Measurements from ENCODE around the gene ZNF530. TPM values are rescaled to one million over a fixed set of nuclear protein-coding genes. Genes with fewer than 3 reads are reported as not detected.

Gene ZNF530
- total and polyA plus RNA-seq, 9 of the 15 experiments (the other 6 are each of a cell fraction or from before 2014, with no cell fraction given), result 0.28 to 5.9 (median 4.0) TPM

DNA sequence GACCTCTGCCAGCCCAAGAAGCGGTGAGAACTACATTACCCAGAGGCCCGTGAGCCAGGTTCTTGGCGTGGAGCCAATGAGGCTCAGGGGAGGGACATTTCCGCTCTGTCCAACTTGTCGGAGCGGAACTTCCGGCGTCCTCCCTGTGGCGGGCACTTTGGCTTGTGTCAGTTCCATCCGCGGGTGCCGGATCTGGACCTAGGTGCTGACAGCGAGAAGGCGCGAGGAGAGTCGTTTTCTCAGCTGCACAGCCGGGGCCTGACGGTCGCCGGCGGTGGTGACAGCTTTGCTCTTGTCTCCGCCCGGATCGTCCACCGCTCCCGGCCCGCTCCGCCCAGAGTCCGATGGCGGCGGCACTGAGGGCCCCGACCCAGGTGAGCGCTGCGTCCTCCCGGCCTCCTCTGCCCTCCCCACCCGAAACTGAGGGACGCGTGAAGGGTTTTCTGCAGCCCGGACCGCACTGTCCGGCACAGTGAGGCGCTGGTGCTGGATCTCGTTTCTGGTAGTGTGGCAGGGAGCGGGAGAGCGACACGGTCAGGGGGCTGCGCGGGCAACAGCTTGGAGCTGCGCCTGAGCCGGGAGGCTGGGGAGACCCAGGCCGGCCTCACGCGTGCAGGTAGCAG lies at the start of gene ZNF530 (continued):
- TF ChIP-seq, protein P1, sequence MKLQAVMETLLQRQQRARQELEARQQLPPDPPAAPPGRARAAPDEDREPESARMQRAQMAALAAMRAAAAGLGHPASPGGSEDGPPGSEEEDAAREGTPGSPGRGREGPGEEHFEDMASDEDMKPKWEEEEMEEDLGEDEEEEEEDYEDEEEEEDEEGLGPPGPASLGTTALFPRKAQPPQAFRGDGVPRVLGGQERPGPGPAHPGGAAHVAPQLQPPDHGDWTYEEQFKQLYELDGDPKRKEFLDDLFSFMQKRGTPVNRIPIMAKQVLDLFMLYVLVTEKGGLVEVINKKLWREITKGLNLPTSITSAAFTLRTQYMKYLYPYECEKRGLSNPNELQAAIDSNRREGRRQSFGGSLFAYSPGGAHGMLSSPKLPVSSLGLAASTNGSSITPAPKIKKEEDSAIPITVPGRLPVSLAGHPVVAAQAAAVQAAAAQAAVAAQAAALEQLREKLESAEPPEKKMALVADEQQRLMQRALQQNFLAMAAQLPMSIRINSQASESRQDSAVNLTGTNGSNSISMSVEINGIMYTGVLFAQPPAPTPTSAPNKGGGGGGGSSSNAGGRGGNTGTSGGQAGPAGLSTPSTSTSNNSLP (IDR thresholded peaks at IDR 0.05; ENCODE audit: borderline replicate concordance, low read depth, low read length), result no peak
- 0 out of 2 replicates have a peak, but pooled peaks have one; percentile 45 for TF ChIP-seq ZNF511 (CRISPR knock-in tag; IDR thresholded peaks at IDR 0.05)
- no peak for TF ChIP-seq GATAD2B (IDR thresholded peaks at IDR 0.05; ENCODE audit: borderline replicate concordance)
- peak in 1 of 2 experiments; percentile 44; a peak in 1 of 4 replicates for TF ChIP-seq KDM4B (IDR thresholded peaks at IDR 0.05; ENCODE audit: borderline replicate concordance in 2 of 2, low read depth in 1 of 2)
- peak; percentile 69 for TF ChIP-seq MBD2 (IDR thresholded peaks at IDR 0.05; ENCODE audit: borderline replicate concordance, low read depth)

DNA sequence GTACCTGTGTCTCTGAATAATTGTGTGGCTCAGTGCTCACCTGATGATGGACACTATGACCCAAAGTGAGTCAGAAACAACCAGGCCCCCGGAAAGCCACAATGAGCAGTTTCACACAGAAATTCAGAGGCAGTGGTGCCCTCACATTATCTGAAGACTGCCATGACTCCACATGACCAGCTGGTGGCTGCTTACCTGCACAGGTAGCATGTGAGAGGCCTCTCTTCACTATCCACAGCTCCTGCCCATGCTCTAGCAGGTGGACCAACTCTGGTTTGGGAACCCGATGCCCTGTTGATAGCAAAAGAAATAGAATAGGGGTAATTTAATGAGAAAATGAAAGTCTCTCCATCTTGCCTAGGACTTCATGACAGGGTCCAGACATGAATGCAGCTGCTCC lies 47.3 kb upstream of the ZNF530 start:
- no peak overlapping the region for H3K27ac ChIP-seq (ENCODE audit: extremely low read depth, low read depth, low read length)
- no peaks in the 10 kb centered on the region for H4K20me1 ChIP-seq (replicated peaks; ENCODE audit: control insufficient read depth, insufficient read depth, low read length)
- intact Hi-C loops (cut with micrococcal nuclease) (no loop called here), in situ Hi-C loops (cut with MboI) (no loop called here)
- WGBS (ENCODE audit: insufficient coverage, low coverage, missing lambda C conversion rate), result 42% methylated on average over 2 of the region's 2 CpGs
- H3K27me3 ChIP-seq (ENCODE audit: control insufficient read depth in 2 of 2, insufficient read depth in 2 of 2, low read length in 2 of 2), result no peaks in the 10 kb centered on the region; a peak in 1 of 5 replicates
- BruUV-seq (replicated peaks), result no TSS peak
- H3K4me3 ChIP-seq, result no peak overlapping the region
- H3K9me1 ChIP-seq (ENCODE audit: control insufficient read depth, insufficient read depth, low read length), result no peaks in the 10 kb centered on the region
- no peak overlapping the region for H3K4me2 ChIP-seq (ENCODE audit: insufficient read depth, low read length)
- H3K9me3 ChIP-seq (replicated peaks; ENCODE audit: control insufficient read depth, insufficient read depth, low read depth, low read length), result peaks cover 3% of the 10 kb centered on the region; the same call in 1 of the 2 replicates
- no peaks in the 10 kb centered on the region for H3K79me2 ChIP-seq (ENCODE audit: control insufficient read depth, insufficient read depth, low read length)
- FAIRE-seq (no peak), ATAC-seq (no peak), DNase-seq (ENCODE audit: extremely low read depth in 1 of 4, low spot score in 3 of 4) (no peak)
- ChIA-PET POLR2A (interaction anchor here (1.2 kb wide), 1 partner anchor 36 kb away, joined by 3 read pairs; no protein-coding TSS in a partner anchor), CTCF (ENCODE audit: low intra/inter-chr PET ratio) (no interaction called here)
- H2AFZ ChIP-seq (ENCODE audit: low read depth, low read length), result no peak overlapping the region
- peaks cover 46% of the 10 kb centered on the region for H3K36me3 ChIP-seq (ENCODE audit: control insufficient read depth, insufficient read depth, low read length)
- no peaks in the 10 kb centered on the region for H3K4me1 ChIP-seq (replicated peaks in 1 of 2; ENCODE audit: control insufficient read depth in 2 of 2, insufficient read depth in 2 of 2, low read length in 2 of 2)
- H3K9ac ChIP-seq (ENCODE audit: insufficient read depth in 1 of 2, low read depth in 2 of 2, low read length in 2 of 2), result no peak overlapping the region
- TF ChIP-seq JUN (IDR thresholded peaks at IDR 0.05; ENCODE audit: borderline replicate concordance, low read depth, low read length), result no peak
- TF ChIP-seq JUN (CRISPR knock-in tag; IDR thresholded peaks at IDR 0.05; ENCODE audit: borderline replicate concordance), result no peak
- no peak for TF ChIP-seq ETS1 (conservative IDR thresholded peaks at IDR 0.05; ENCODE audit: control insufficient read depth, low read depth, low read length)
- no peak for TF ChIP-seq ZSCAN32 (CRISPR knock-in tag; IDR thresholded peaks at IDR 0.05)
- TF ChIP-seq GTF2F1 (IDR thresholded peaks at IDR 0.05; ENCODE audit: low read depth, low read length), result no peak
- no peak for TF ChIP-seq TRIM25 (IDR thresholded peaks at IDR 0.05; ENCODE audit: borderline replicate concordance)
- TF ChIP-seq DNMT1 (IDR thresholded peaks at IDR 0.05), result no peak
- no peak for TF ChIP-seq ZFP1 (CRISPR knock-in tag; IDR thresholded peaks at IDR 0.05)

All from K562 (cell line).